GM21381 (cell line): ENCODE results near the gene SPTBN2.
"Not testable (repeated sequence)": the region's sequence is repeated elsewhere in the genome, so short reads cannot be mapped to it uniquely, and the experiment has no call there.

Experiments
- ATAC-seq: cut with Tn5 transposase; IDR thresholded peaks from one replicate; pipeline ENCODE4 v1.9.1; 2021; ENCODE audit warnings: mild to moderate bottlenecking, moderate library complexity; ENCODE audit not compliant: unreplicated experiment

SPTBN2 gene

DNA sequence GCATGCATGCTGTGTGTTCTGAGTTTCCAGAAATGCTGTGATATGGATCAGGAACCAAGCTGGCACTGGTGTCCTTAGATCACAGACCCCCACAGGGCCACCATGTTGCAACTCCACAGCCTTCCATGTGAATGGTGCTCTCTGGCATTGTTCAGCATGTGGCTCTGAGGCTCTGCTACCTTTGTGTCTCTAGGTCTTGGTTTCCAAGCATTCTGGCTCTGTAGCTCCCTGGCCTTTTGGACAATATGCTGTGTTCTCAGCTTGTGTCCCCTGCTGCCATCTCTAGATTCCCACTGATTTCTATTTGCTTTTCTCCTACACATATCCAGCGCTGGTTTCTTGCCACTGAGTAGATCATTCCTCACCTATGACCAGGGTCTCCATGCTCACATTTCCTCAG, 3.9 kb downstream of the SPTBN2 start:
- no peak for ATAC-seq

DNA sequence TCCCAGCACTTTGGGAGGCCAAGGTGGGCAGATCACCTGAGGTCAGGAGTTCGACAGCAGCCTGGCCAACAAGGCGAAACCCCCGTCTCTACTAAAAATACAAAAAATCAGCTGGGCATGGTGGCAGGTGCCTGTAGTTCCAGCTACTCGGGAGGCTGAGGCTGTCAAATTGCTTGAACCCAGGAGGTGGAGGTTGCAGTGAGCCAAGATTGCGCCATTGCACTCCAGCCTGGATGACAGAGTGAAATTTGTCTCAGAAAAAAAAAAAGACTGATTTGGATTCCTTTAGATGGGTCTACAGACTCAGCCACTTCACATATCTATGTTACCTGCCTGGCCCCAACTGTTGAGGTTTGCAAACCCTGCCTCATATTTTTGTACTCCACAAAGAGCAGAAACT, 4.8 kb downstream of the SPTBN2 start:
- ATAC-seq = not testable (repeated sequence)

DNA sequence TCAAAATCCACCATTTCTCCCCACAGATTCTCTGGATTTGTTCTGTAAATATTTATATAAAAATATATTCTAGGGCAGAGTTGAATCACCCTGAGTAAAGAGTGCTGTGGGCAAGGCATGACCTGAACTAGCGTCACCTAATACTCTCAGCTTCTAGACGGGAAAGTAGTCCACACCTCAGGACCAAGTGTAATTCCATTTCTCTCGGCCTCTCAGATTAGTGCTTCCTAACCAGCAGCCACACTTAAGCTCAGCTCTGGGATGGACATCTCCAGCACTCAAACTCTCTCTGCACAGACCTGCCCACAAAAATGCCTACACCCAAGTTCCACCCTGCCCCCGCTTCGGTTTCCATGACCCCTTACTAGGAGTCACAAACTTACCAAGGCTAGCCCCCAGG, 5.3 kb downstream of the SPTBN2 start:
- no peak for ATAC-seq

DNA sequence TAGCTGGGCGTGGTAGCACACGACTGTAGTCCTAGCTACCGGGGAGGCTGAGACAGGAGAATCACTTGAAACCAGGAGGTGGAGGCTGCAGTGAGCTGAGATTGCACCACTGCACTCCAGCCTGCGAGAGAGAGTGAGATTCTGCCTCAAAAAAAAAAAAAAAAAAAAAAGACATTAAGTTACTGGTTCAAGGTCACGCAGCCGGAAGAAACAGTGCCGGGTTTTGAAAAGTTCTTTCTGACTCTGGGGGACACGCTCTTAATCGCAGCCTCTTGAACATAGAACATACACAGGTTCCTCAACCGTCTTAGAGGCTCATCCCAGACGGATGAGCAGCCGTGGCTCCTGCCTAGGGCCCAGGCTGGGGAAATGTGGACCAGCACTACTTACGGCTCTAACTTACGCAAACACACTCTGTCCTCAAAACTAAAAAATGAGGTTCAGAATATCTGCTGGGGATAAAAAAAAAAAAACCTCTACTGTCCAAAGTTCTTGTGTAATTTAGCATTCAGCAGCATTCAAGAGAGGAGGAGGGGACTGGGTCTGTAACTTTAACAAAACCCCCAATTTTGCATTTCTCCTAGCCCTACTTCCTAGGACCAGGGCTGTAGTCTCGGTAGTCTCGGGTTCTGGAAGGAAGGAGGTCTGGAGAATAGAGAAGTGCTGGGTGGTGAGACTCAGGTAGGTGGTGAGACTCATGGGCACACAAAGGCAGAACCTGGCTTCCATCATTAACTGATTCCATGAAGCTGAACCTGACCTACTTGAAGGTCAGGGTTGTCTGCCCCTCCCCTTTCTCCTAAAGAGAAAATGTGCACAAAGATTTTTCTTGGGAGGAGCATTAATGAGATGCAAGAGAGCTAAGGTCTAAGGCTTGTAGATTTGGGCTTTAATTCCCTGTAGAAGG, 6.0 kb downstream of the SPTBN2 start:
- no peak for ATAC-seq

DNA sequence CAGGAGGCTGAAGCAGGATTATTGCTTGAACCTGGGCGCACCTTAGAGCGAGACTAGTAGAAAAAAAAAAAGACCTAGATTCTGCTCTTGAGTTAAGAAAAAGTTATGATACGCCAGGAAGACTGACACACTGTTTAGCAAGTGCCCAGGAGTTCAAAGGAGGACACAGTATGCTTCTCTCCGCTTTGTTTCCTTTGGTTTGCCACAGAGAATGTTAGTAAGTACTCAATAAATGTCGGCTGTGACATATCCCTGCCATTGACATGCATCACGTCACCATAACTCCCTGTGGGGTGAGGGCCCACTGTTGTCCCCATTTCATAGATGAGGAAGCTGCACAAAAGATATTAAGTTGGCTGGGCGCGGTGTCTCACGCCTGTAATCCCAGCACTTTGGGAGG, 7.1 kb downstream of the SPTBN2 start:
- ATAC-seq = no peak

DNA sequence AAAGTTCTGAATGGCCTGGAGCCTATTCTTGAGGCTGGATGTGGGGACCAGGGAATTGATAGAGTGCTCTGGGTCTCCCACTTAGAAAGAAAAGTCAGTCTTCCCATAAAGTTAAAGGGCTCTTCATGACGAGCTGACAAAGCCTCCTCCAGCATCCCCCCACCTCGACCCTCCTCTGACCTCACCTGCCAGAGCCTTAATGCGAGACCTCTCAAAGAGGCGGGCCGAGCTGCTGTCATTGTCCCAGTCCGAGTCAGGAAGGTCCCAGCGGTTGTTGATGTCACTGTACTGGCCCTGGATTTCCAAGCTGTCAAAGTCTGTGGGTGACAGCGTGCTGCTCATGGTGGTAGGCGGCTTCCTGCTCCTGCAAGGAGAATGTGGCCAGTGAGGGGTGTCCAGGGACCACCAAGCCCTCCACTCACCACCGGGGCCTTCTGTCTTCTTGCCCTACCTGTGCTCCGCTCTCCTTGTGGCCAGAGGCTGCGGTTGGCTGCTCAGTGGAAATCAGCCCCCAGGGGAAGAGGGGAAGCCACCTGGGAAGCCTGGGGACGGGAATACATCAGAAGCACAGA, 8.0 kb downstream of the SPTBN2 start:
- ATAC-seq = no peak

DNA sequence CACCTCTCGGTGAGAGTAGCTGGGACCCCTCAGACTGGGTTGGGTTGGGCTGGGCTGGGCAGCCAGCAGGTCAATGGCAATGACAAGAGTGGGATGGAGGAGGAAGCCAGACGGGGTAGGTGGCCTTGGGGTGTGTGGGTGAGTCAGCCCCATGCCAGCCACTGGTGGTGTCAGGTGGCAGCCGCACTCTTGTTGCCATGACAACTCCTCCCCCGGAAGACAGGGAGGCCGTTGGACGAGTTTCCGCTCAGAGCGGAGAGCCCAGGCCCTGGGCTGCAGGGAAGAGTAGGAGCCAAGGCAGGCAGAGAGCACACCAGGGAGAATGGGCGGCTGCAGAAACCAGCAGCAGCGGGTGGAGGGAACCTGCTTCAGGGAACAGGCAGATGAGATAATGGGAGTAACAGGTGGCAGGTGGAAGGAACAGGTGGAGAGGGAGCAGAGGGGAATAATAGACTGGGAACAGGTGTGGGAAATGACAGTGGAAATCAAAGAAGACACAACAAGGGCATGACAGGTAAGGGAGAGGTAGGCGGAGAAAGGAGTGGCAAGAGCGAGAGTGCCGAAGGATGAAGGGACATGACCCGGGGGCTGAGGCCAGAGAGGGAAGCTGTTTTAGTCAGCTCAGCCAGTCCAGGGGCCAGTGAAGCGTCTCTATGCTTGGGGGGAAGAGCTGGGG, 8.7 kb downstream of the SPTBN2 start:
- ATAC-seq = no peak

DNA sequence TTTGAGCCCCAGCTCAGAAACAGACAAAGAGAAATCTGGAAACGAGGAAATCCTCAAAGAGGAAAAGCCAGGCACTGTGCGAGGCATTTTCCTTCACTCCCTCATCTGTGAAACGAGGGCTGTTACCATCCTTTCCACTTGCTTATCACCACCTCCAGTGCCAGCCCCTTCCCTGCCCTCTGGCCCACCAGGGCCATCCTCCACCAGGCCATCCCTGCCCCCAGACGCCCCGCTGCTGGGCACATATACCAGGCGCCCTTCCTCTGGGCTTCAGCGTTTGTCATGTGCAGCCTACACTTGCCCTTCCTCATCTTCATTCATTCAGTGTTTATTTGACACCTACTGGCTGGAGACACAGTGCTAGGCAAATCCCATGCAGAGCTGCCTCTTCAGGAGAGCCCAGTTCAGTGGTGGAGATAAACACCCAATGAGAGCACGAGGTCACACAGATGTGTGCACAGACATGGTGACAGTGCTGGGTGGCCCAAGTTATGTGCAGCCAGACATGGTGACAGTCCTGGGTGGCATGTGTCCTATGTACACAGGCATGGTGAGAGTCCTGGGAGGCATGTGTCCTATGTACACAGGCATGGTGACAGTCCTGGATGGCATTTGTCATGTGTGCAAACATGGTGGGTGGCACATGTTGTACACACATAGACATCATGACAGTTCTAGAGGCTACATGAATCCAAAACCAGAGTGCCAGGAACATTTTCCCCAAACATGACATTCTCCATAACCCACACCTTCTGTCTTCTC, 9.7 kb downstream of the SPTBN2 start:
- ATAC-seq = no peak

DNA sequence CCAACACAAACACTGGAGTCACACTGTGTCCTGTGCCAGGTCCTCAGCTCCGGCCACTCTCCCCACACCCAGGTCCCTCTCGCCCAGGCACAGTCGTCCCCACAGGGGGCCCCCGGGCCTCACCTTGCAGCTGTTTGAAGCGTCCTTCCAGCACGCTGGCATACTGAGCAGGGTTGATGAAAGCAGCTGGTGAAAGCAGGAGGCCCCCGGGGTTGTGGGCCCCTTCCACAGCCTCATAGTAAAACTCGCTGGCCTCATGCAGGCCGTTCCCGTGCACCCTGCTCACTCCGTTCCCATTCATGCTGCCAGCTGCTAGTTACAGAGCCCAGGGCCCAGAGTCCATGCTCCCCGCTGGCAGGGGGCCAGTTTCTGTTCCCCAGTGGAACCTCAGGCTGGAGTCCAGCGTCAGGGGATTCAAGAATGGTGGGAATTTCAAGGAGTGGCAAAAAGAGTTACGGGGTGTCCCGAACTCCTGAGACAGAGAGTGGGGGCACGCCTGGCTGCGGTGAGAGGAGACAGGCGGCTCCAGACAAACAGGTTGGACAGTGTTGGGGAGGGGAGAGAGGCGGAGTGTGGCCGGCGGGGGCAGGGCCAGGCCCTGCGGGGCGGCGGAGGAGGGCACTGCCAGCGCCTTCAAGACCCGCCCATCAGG, 10.6 kb downstream of the SPTBN2 start:
- no peak for ATAC-seq

DNA sequence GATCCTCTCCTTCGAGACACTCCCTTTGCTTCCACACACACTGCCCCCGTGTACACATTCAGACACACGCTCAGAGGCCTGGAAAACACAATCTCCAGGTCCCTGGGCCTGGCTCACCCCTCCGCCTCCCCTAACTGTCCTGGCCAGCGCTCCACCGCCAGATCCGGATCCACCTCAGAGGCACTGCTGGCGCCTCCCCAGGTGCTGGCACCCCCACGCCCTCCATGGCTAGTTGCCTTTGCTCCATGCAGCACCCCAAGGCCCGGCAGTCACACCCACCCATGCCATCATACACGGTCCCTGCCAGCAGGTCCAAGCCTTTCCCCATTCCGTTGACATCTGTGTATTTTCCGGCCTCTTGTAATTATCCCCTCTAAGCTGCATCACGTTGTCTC, 11.1 kb downstream of the SPTBN2 start:
- ATAC-seq = no peak

DNA sequence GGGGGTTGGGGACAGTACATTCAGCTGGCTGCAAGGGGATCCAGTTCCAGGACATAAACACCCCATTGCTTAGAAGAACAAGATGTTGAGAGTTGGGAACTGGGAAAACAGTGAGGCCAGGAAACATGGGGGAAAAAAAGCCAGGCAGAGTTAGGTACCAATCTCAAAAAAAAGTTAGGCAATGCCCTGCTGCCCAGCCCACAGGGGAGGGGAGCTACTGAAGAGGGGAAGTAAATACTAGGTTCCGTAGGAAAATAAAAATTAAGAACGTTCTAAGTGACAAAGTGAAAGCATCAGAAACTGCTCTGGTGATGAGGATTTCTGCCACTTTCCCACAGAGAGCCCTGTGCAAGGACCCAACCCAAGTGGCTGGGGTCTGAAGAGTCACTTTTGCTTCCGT, 12.0 kb downstream of the SPTBN2 start:
- ATAC-seq = no peak

DNA sequence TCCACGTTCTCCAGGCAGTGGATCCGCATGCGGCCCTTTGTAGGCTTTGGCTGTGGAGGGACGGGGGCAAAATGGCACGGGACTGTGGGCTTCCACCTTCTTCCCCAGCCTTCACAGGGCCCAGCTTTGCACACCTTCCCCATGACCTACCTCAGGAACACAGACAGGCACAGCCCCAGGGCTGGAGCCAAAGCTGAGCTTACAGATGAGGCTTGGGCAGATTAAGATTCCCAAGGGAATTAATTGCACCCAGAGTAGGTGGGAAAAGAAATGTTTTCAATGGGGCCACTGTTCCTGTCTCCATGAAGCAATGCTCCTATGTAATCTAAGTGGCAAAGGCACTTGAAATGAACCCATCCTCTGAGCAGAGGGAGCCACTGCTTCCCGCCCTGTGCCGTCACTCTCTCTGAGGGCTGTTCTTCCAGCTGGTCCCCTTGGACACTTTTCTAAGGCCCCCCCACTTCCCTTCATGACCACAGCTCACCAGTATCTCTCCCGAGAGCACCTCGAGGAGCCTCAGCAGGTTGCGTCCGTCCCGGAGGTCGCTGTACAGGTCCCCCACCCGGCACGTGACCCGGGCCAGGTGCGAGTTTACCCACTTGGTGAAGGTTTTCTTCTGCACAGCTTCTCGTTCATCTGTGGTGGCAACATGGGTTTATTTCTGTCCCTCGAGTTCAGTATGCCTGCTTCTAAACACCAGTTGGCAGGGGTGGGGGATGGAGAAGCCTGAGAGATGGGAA, 13.5 kb downstream of the SPTBN2 start:
- no peak for ATAC-seq

DNA sequence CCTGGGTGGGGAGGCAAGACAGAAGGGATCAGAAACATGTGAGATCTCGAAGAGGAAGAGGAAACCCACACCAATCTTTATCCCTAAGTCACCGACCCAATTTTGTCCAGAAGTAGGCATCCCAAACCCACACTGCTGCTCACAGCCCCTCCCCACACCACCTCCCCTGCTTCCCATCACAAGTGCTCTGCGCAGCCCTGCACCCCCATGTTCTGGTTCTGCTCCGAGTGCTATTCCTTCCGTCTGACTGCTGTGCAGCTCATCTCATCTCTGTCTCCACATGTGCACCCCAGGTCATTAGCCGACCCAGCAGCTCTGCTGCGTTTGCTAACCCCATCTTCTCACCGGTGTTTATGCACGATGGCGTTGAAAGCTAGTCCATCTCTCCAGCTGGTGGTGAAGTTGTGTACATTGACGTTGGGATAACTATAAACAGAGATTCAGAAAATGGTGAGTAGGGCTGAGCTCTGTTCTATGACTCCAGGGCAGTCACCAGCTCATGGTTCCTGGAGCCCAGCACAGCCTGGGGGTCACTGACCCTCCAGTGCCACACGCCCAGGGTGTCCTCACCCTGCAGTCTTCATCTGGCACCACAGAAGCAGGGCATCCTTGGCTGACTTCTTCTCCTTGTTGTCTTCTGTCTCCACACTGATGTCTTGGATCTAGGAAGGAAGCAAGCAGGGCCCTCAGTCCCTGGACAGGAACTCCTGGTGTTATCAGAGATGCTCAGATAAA, 15.1 kb downstream of the SPTBN2 start:
- ATAC-seq = no peak

DNA sequence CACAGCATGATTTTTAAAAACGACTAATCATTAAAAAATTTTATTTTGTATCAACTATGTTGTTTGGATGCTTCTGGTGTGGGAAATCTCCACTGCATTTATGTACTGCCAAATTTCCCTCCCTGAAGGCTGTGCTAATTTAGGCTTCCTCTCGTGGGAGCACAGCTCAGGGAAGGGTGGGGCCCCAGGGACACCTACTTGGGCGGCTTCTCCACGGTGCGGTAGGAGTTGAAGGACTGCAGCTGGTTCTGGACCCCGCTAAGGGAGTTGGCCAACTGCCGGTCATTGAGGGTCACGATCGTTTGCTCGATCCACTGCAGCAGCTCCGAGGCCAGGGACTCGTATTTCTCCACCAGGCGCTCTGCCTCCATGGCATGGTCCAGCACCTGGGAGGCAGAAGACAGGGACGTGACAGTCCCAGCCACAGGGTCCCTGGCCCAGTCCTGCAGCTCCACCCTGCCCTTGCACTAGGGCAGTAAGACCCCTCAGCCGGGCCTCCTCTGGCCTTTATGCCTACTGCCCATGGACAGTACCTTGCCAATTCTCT, 18.6 kb downstream of the SPTBN2 start:
- no peak for ATAC-seq

DNA sequence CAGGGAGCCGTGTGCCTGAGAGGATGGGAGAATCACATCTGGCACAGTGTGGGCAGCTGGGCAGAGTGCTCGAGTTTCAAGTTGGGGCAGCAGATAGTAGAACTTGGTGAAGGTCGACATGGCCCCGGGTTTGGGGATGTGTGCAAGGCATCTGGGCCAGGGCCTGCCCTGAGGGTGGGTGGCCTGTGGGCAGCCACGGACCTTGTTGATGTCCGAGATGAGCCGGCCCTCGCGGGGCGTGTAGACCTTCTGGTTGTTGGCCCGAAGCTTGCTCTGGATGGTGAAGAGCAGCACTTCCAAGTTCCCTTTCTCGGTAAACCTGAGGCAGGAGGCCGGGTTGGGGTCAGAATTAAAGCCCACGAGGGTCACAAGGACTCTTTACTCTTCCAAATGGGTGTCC, 20.3 kb downstream of the SPTBN2 start:
- no peak for ATAC-seq

DNA sequence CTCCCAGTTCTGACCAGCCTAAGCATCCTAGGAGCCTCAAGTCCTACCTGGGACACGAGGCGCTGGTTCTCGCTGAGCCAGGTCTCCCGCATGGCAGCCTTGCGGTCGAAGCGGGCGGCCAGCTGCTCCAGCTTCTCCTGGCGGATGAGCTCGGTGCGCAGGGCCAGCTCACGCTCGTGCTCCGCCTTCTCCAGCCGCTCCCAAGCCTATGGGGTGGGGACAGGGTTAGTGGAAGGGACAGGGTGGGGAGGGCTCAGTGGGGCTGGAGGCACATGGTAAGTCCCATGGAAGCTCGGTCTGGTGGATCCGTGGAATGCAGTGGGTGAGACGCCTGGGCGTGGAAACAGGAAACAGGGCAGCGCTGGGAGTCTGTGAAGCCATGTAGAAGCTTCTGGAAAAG, 20.9 kb downstream of the SPTBN2 start:
- no peak for ATAC-seq

DNA sequence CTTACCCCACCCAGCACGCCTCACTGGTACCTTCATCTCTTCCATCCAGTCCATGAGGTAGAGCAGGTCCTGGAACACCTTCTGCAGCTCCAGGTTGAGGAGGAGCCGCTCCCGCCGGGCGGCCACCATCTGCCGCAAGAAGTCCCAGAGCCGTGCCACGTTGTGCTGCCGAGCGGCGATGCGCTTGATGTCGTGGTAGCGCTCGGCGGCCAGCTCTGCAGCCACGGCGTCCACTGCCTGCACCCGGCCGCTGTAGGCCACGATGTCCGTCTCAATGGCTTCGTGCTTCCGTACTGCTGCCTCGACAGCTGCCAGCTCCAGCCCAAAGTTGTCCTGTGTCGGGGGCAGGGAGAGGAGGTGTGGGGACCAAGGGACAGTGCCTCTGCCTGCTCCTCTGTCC, 21.5 kb downstream of the SPTBN2 start:
- ATAC-seq = no peak

DNA sequence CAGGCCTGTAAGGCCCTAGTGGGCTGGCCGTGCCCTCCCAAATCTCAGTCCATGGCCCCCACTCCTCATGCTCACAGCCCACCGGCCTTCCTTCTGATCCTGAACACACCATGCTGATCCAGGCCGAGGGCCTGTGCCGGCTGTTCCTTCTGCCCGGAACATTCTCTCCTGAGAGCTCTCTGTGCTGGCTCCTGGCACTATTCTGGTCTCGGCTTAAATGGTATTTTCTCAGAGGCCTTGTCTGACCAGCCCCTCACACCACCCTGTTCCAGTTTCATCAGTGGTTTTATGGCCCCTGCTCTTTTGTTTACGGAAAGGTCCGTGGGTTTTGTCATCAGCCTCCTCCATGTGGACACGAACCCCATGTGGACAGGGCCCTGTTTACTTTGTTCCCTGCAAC, 22.0 kb downstream of the SPTBN2 start:
- ATAC-seq = no peak
